GM23338 (cell line): Measurements from ENCODE around the gene JAKMIP1. TPM values are rescaled to one million over a fixed set of nuclear protein-coding genes. Genes with fewer than 3 reads are reported as not detected.
A peak's percentile ranks its signal among the peaks of the same experiment; 100 is the strongest.

Experiments used
- ATAC-seq: fragments of 200-7000 bp; cut with Tn5 transposase; 3 replicates; pipeline ENCODE4 v1.9.1; 2020
- DNase-seq: peaks from one replicate; pipeline ENCODE4 v3.0.0-alpha.2; 2015; ENCODE audit warnings: low spot score
- H2AFZ ChIP-seq: fragments of 200-600 bp; sonication (generic); 2 replicates; pipeline ENCODE4 v1.8.0; 2016; ENCODE audit warnings: antibody characterized with exemption, mild to moderate bottlenecking, moderate library complexity
- H3F3A ChIP-seq: fragments of 200-600 bp; sonication (generic); replicated peaks from 2 replicates; pipeline ENCODE4 v1.8.0; 2017; ENCODE audit warnings: antibody characterized with exemption, mixed run types, low read depth
- H3K27ac ChIP-seq: fragments of 200-600 bp; sonication (generic); 2 replicates; pipeline ENCODE4 v1.6.1; 2016; ENCODE audit warnings: low read depth
- H3K27me3 ChIP-seq: fragments of 200-600 bp; sonication (generic); 2 replicates; pipeline ENCODE4 v1.8.0; 2016; ENCODE audit warnings: mild to moderate bottlenecking, mixed run types, moderate library complexity; ENCODE audit not compliant: insufficient read depth
- H3K36me3 ChIP-seq: fragments of 200-600 bp; sonication (generic); 2 replicates; pipeline ENCODE4 v1.8.0; 2016; ENCODE audit warnings: mild to moderate bottlenecking; ENCODE audit not compliant: insufficient read depth
- H3K4me1 ChIP-seq: fragments of 200-600 bp; sonication (generic); 2 replicates; pipeline ENCODE4 v1.8.0; 2016; ENCODE audit warnings: mild to moderate bottlenecking, moderate library complexity; ENCODE audit not compliant: insufficient read depth
- H3K4me2 ChIP-seq: fragments of 200-600 bp; sonication (generic); 2 replicates; pipeline ENCODE4 v1.7.1; 2017; ENCODE audit warnings: mixed run types
- H3K4me3 ChIP-seq: fragments of 200-600 bp; sonication (generic); 2 replicates; pipeline ENCODE4 v1.6.1; 2016; ENCODE audit warnings: mixed run types
- H3K79me2 ChIP-seq: fragments of 200-600 bp; sonication (generic); replicated peaks from 2 replicates; pipeline ENCODE4 v1.8.0; 2017; ENCODE audit warnings: mild to moderate bottlenecking; ENCODE audit not compliant: insufficient read depth
- H3K9me2 ChIP-seq: fragments of 200-600 bp; sonication (generic); 2 replicates; pipeline ENCODE4 v1.8.0; 2017; ENCODE audit not compliant: insufficient read depth
- H4K20me1 ChIP-seq: fragments of 200-600 bp; sonication (generic); replicated peaks from 2 replicates; pipeline ENCODE4 v1.8.0; 2017; ENCODE audit warnings: mild to moderate bottlenecking; ENCODE audit not compliant: insufficient read depth
- H3K27ac Mint-ChIP-seq: 2 replicates; pipeline ENCODE4 v1.8.0; 2020; ENCODE audit warnings: inconsistent platforms, mild to moderate bottlenecking, moderate library complexity, mixed read lengths
- H3K27me3 Mint-ChIP-seq: 3 replicates; pipeline ENCODE4 v1.8.0; 2022; ENCODE audit warnings: low read depth, mild to moderate bottlenecking, moderate library complexity, mixed read lengths, inconsistent platforms; ENCODE audit not compliant: insufficient read depth, poor library complexity
- H3K36me3 Mint-ChIP-seq: 3 replicates; pipeline ENCODE4 v1.8.0; 2021; ENCODE audit warnings: low read depth, mild to moderate bottlenecking, inconsistent platforms, moderate library complexity, mixed read lengths
- H3K4me1 Mint-ChIP-seq: 3 replicates; pipeline ENCODE4 v1.8.0; 2020; ENCODE audit warnings: mild to moderate bottlenecking, inconsistent platforms, mixed read lengths
- H3K4me3 Mint-ChIP-seq: 3 replicates; pipeline ENCODE4 v1.8.0; 2021; ENCODE audit warnings: moderate library complexity, mild to moderate bottlenecking, inconsistent platforms, mixed read lengths
- H3K9me3 Mint-ChIP-seq: 3 replicates; pipeline ENCODE4 v1.8.0; 2020; ENCODE audit warnings: moderate library complexity, mild to moderate bottlenecking, inconsistent platforms, mixed read lengths
- EZH2phosphoT487 ChIP-seq: fragments of 200-600 bp; sonication (generic); IDR thresholded peaks from one replicate; pipeline ENCODE4 v1.8.1; 2018; ENCODE audit warnings: antibody characterized with exemption; ENCODE audit not compliant: unreplicated experiment
- JUNB ChIP-seq: IDR thresholded peaks from one replicate; pipeline ENCODE4 v1.6.1; 2016; ENCODE audit warnings: antibody characterized with exemption; ENCODE audit not compliant: unreplicated experiment
- NANOG ChIP-seq: IDR thresholded peaks from 2 replicates; pipeline ENCODE4 v1.6.1; 2016; ENCODE audit warnings: antibody characterized with exemption, borderline replicate concordance
- POLR2AphosphoS5 ChIP-seq: IDR thresholded peaks from 2 replicates; pipeline ENCODE4 v1.6.1; 2016; ENCODE audit warnings: antibody characterized with exemption, low read depth
- REST ChIP-seq: IDR thresholded peaks from one replicate; pipeline ENCODE4 v1.6.1; 2018; ENCODE audit warnings: antibody characterized with exemption; ENCODE audit not compliant: unreplicated experiment
- ZNF114 ChIP-seq: fragments of 250-450 bp; sonication (Bioruptor Pico); IDR thresholded peaks from 2 replicates; pipeline ENCODE4 v1.5.0; 2020; ENCODE audit warnings: mild to moderate bottlenecking, moderate library complexity
- polyA plus RNA-seq: library from polyadenylated mRNA; unstranded; fragments of >200 nt; fragmentation: Nextera tagmentation; extraction: Ambion mirVana; gene quantifications from 2 replicates; pipeline ENCODE4 v1.2.1, GENCODE V29; 2016
- total RNA-seq: library from RNA; depleted of rRNA; stranded (reverse); fragments of >200 nt; shearing (Covaris generic); gene quantifications from 2 replicates; pipeline ENCODE4 v1.2.3, GENCODE V29; 2014; rRNA removed

Gene JAKMIP1
- total and polyA plus RNA-seq, 2 experiments from 2014 or later: 4.6 to 5.1 TPM

DNA sequence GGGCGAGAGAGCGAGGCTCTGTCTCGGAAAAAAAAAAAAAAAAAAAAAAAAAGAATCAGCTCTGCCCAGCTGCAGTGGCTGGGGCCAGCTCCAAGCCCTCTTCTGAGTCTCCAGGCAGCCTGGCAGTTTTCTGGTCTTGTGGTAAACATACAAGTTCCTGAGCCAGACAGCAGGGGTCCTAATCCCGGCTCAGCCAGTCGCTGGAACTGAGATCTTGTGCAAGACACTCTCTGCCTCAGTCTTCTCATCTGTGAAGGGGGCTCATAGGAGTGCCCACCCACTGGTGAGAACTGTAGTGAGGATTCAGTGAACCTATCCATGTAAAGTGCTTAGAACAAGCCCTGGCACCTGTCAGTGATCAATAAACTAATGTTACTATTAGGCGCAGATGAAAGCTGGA lies 223.9 kb downstream of the JAKMIP1 start:
- TF ChIP-seq ZNF114 (CRISPR knock-in tag): no peak
- no peak for TF ChIP-seq EZH2phosphoT487
- TF ChIP-seq POLR2AphosphoS5: no peak
- TF ChIP-seq NANOG: no peak
- no peak for TF ChIP-seq REST
- no peak for TF ChIP-seq JUNB
- no peaks in the 10 kb centered on the region for H3K9me3 Mint-ChIP-seq
- H3K36me3 Mint-ChIP-seq: no peaks in the 10 kb centered on the region
- 0 out of 2 replicates have a peak, but pooled peaks cover 2% of the 10 kb centered on the region for H3K4me1 ChIP-seq
- ATAC-seq (no peak), DNase-seq (peak; percentile 56)
- H3K27ac ChIP-seq: no peak overlapping the region
- H3K27me3 ChIP-seq: no peaks in the 10 kb centered on the region
- no peak overlapping the region for H3K4me2 ChIP-seq
- H4K20me1 ChIP-seq: no peaks in the 10 kb centered on the region
- H3K4me3 ChIP-seq: no peak overlapping the region
- peaks cover 5% of the 10 kb centered on the region for H3K27me3 Mint-ChIP-seq
- no peaks in the 10 kb centered on the region for H3F3A ChIP-seq
- no peaks in the 10 kb centered on the region for H3K9me2 ChIP-seq
- H3K4me3 Mint-ChIP-seq: no peak overlapping the region
- H3K4me1 Mint-ChIP-seq: peaks cover 18% of the 10 kb centered on the region
- H3K27ac Mint-ChIP-seq: no peak overlapping the region
- H3K79me2 ChIP-seq: no peaks in the 10 kb centered on the region
- no peaks in the 10 kb centered on the region for H3K36me3 ChIP-seq
- no peak overlapping the region for H2AFZ ChIP-seq

Other genes with a start within 250 kb of the JAKMIP1 start
- gene C4orf50, start 182.1 kb downstream of the JAKMIP1 start, total RNA-seq: 0.19 and 0.31 TPM in 2 replicates
- gene C4orf50, start 182.1 kb downstream of the JAKMIP1 start, polyA plus RNA-seq: 0.06 TPM in 1 of 2 replicates, not detected in the other
- gene WFS1, start 69.3 kb upstream of the JAKMIP1 start, total RNA-seq: 42.3 and 45.4 TPM in 2 replicates
- gene WFS1, start 69.3 kb upstream of the JAKMIP1 start, polyA plus RNA-seq: 24.2 and 24.7 TPM in 2 replicates